ENCODE results near the gene SLC29A2.

DNA sequence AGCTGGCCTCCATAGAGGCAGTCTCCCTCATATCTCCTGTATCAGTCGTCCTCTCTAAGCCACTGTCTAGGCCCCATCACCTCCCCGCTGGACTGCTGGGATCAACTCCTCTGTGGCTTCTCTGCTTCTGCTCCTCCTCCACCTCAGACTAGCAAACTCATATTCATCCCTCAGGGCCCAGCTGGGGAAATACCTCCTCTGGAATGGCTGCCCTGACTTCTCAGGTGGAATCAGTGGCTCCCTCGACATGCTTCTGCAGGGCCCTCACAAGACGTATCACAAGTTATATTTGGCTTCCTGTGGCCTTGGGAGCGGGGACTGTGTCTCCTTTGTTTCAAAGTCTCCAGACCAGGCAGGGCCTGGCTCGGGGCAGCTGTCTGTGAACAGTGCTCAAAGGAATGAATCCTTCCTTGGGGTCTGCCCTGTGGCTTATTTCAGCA is 10.0 kb downstream of the SLC29A2 start:
- no peak for TF ChIP-seq EZH2 (optimal IDR thresholded peaks at IDR 0.05; ENCODE audit: low read depth, low read length)
- TF ChIP-seq, protein P1, sequence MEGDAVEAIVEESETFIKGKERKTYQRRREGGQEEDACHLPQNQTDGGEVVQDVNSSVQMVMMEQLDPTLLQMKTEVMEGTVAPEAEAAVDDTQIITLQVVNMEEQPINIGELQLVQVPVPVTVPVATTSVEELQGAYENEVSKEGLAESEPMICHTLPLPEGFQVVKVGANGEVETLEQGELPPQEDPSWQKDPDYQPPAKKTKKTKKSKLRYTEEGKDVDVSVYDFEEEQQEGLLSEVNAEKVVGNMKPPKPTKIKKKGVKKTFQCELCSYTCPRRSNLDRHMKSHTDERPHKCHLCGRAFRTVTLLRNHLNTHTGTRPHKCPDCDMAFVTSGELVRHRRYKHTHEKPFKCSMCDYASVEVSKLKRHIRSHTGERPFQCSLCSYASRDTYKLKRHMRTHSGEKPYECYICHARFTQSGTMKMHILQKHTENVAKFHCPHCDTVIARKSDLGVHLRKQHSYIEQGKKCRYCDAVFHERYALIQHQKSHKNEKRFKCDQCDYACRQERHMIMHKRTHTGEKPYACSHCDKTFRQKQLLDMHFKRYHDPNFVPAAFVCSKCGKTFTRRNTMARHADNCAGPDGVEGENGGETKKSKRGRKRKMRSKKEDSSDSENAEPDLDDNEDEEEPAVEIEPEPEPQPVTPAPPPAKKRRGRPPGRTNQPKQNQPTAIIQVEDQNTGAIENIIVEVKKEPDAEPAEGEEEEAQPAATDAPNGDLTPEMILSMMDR (IDR thresholded peaks at IDR 0.05; ENCODE audit: low read length), result no peak
